Pancreas (tissue), 10 donors: Measurements from ENCODE around the gene MBD5. TPM values are rescaled to one million over a fixed set of nuclear protein-coding genes. Genes with fewer than 3 reads are reported as not detected.

ENCODE experiments used
- ATAC-seq, 4 donors: fragments of 200-7000 bp; cut with Tn5 transposase; one replicate each; pipeline versions ENCODE4 v1.8.0 to v1.9.1; 2020; ENCODE audit warnings: mild to moderate bottlenecking in 4 of 4, moderate library complexity in 4 of 4
- DNase-seq, 6 donors: peaks; one replicate each; pipeline ENCODE4 v3.0.0-alpha.2; 2020
- FAIRE-seq: peaks from 2 replicates; lab custom pipeline; 2012; peaks lifted over from hg19 to GRCh38; lab: Jason Lieb, UNC
- H3K27ac ChIP-seq, 4 donors: fragments of 200-600 bp; sonication (generic); 1 replicate in 3 of 4; 2 replicates in 1 of 4; pipeline versions ENCODE4 v1.5.0 to v1.8.0; 2020
- H3K27me3 ChIP-seq, 4 donors: fragments of 200-600 bp; one replicate each; pipeline ENCODE4 v1.8.0; 2021
- H3K36me3 ChIP-seq, 3 donors: fragments of 200-600 bp; sonication (generic) in 1 of 3; one replicate each; pipeline versions ENCODE4 v1.5.0 to v1.8.0; 2020 to 2021
- H3K4me1 ChIP-seq, 3 donors: fragments of 200-600 bp; one replicate each; pipeline ENCODE4 v1.8.0; 2021
- H3K4me3 ChIP-seq, 4 donors: fragments of 200-600 bp; sonication (generic) in 2 of 4; one replicate each; pipeline versions ENCODE4 v1.5.0 to v1.8.0; 2020 to 2021
- H3K9me3 ChIP-seq, 4 donors: fragments of 200-600 bp; one replicate each; pipeline ENCODE4 v1.8.0; 2021
- CTCF ChIP-seq, 4 donors: fragments of 200-600 bp; sonication (generic) in 3 of 4; IDR thresholded peaks; one replicate each; pipeline versions ENCODE4 v1.5.0 to v1.8.0; 2021; ENCODE audit warnings: antibody characterized with exemption in 4 of 4
- WGBS, 2 donors: extraction: QIAGEN DNeasy Blood & Tissue Kit; methylation state at CpG; one replicate each; pipeline ENCODE4 v1.1.7; 2013; 5-methylcytosine and 5-hydroxymethylcytosine counted together
- intact Hi-C, 3 donors: fragments of 100-400 bp; cut with DNase I; formaldehyde crosslinking; loops; one replicate each; pipeline versions ENCODE4 v1.11.1 to v1.14.2; 2022
- polyA plus RNA-seq, 2 donors: library from polyadenylated mRNA; stranded (reverse); fragments of 200-250 nt; gene quantifications; one replicate each; pipeline ENCODE4 v1.2.3, GENCODE V29; 2013
- total RNA-seq, 6 donors: library from RNA; stranded (reverse); fragmentation: NEBNext Ultra II Directional in 4 of 6; extraction: Animal tissue kit (Norgen Biotek cat#: 25700) in 4 of 6; gene quantifications; one replicate each; pipeline versions ENCODE4 v1.2.1 to v1.2.4, GENCODE V29; 2021 to 2023
- donor health status: healthy with polysubstance abuse.
- donor health status: DM: no; HTN: no; CAD: no; lungs with moderate emphysema.
- donor health status: DM: no; HTN: no; CAD: no.
- donor health status: control.
- donor health status: control.
- donor health status: Bipolar disorder and iron deficiency.
- donor health status: DM: yes; HTN: yes; CAD: no.
- donor health status: DM: no; HTN: no; CAD: no.
- donor health status: DM: no; HTN: no; CAD: no.
- donor health status: DM: yes; HTN: yes; CAD: no.

MBD5 gene
- total and polyA plus RNA-seq, 8 donors = 4.5 to 27.4 (median 12.8) TPM

DNA sequence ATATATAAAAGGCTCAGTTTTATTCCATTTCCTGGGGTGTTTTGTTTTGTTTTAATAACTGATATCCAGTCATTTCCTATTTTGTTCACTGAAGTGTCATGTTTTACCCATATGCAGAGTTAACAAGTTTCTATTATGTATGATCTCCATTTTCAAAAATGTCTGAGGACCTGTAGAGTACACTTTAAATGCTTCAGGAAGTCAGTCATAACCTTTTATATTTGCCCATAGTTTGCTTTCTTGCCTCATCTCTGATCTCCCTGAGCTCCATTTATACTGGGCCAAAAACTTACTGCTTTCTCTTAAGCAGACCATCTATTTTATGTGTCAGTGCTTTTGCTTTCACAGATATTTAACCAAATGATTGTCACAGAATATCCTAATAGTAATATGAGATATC, 278.7 kb downstream of the MBD5 start:
- ATAC-seq = no peak

DNA sequence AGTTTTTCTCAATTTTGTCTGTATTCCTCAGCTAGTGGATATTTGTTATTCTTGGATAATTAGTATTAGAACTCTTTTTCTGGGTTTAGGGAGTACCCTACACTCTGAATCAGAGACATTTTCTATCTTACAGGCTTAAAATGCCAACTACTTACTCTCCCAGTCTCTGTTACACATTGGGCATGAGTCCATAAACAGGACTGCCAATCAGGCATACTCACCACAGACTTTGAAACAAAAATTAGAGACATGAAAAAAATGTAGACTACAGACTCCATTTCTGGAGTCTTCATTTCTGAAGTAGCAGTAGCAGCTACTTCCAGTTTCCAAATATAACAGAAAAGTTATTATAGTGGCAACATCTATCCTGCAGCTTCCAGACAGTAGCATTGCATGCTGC, 279.7 kb downstream of the MBD5 start:
- H3K4me3 ChIP-seq = no peak overlapping the region
- H3K9me3 ChIP-seq = no peaks in the 10 kb centered on the region
- H3K27ac ChIP-seq = no peak overlapping the region
- no peaks in the 10 kb centered on the region for H3K4me1 ChIP-seq
- DNase-seq (no peak), FAIRE-seq (no peak), ATAC-seq (no peak)
- H3K36me3 ChIP-seq = no peaks in the 10 kb centered on the region
- intact Hi-C loops = no loop called here
- no peaks in the 10 kb centered on the region for H3K27me3 ChIP-seq
- no peak for TF ChIP-seq CTCF (IDR thresholded peaks at IDR 0.05)

More for the DNA sequence above, 278.7 kb downstream of the MBD5 start:
- DNase-seq (no peak), FAIRE-seq (no peak)
- Histone ChIP-seq H3K9me3 (no peaks in the 10 kb centered on the region), H3K4me3 (no peak overlapping the region), H3K27ac (no peak overlapping the region), H3K4me1 (no peaks in the 10 kb centered on the region), H3K27me3 (no peaks in the 10 kb centered on the region), H3K36me3 (no peaks in the 10 kb centered on the region)
- intact Hi-C loops = no loop called here
- TF ChIP-seq CTCF (IDR thresholded peaks at IDR 0.05) = no peak

DNA sequence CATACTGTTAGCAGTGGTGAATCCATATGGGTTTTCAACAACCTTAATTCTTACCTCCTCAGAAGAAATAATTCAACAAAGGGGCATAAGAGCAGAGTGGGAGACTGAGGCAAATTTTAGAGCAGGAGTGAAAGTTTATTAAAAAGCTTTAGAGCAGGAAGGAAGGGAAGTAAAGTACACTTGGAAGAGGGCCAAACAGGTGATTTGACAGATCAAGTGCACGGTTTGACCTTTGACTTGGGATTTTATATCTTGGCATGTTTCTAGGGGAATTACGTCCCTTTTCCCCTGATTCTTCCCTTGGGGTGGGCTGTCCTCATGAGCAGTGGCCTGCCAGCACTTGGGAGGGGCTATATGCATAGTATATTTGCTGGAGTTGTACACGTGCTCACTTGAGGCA, 280.5 kb downstream of the MBD5 start:
- ATAC-seq (no peak), FAIRE-seq (no peak), DNase-seq (no peak)
- Histone ChIP-seq H3K4me1 (no peaks in the 10 kb centered on the region), H3K4me3 (no peak overlapping the region), H3K9me3 (no peaks in the 10 kb centered on the region), H3K36me3 (no peaks in the 10 kb centered on the region), H3K27ac (no peak overlapping the region), H3K27me3 (no peaks in the 10 kb centered on the region)
- TF ChIP-seq CTCF (IDR thresholded peaks at IDR 0.05) = no peak
- intact Hi-C loops = no loop called here
- WGBS, 2 donors = 52 to 56% methylated on average over 3 of the region's 3 CpGs

GRCh38 chr2:148302526-148302925, 281.6 kb downstream of the MBD5 start:
- H3K27me3 ChIP-seq = no peaks in the 10 kb centered on the region
- ATAC-seq (no peak), FAIRE-seq (no peak), DNase-seq (no peak)
- intact Hi-C loops = no loop called here
- H3K4me3 ChIP-seq = no peak overlapping the region
- no peaks in the 10 kb centered on the region for H3K9me3 ChIP-seq
- no peaks in the 10 kb centered on the region for H3K36me3 ChIP-seq
- H3K4me1 ChIP-seq = no peaks in the 10 kb centered on the region
- 89 to 93% methylated on average over 4 of the region's 4 CpGs for WGBS, 2 donors
- no peak for TF ChIP-seq CTCF (IDR thresholded peaks at IDR 0.05)
- H3K27ac ChIP-seq = no peak overlapping the region

- H3K27ac ChIP-seq = no peak overlapping the region
- H3K27me3 ChIP-seq = no peaks in the 10 kb centered on the region
- H3K4me3 ChIP-seq = no peak overlapping the region
- 95 to 100% methylated on average over 2 of the region's 2 CpGs for WGBS, 2 donors
- ATAC-seq (no peak), FAIRE-seq (no peak), DNase-seq (no peak)
- H3K4me1 ChIP-seq = no peaks in the 10 kb centered on the region
- no peaks in the 10 kb centered on the region for H3K9me3 ChIP-seq
- H3K36me3 ChIP-seq = no peaks in the 10 kb centered on the region
- intact Hi-C loops = no loop called here
- no peak for TF ChIP-seq CTCF (IDR thresholded peaks at IDR 0.05)
Measured at GRCh38 chr2:148303161-148303560, 282.3 kb downstream of the MBD5 start.
